Suprapubic skin (tissue), 3 donors: ENCODE measurements around the gene CACNB4.

Source experiments
- CTCF ChIP-seq, 2 donors: fragments of 200-600 bp in 1 of 2; fragments of 450-650 bp in 1 of 2; sonication (generic) in 1 of 2; IDR thresholded peaks; one replicate each; pipeline ENCODE4 v1.5.1; 2016 to 2019; ENCODE audit warnings: antibody characterized with exemption in 2 of 2, mild to moderate bottlenecking in 1 of 2, moderate library complexity in 1 of 2
- EP300 ChIP-seq: sonication (generic); formaldehyde crosslinking; IDR thresholded peaks from one replicate; pipeline ENCODE4 v1.6.1; 2017; ENCODE audit warnings: antibody characterized with exemption

- TF ChIP-seq CTCF (IDR thresholded peaks at IDR 0.05) (no peak), EP300 (no peak)
These were observed 33.5 kb upstream of the CACNB4 start for GRCh38 chr2:152132306-152132705.
